Measurements from ENCODE around the gene EXT2.

DNA sequence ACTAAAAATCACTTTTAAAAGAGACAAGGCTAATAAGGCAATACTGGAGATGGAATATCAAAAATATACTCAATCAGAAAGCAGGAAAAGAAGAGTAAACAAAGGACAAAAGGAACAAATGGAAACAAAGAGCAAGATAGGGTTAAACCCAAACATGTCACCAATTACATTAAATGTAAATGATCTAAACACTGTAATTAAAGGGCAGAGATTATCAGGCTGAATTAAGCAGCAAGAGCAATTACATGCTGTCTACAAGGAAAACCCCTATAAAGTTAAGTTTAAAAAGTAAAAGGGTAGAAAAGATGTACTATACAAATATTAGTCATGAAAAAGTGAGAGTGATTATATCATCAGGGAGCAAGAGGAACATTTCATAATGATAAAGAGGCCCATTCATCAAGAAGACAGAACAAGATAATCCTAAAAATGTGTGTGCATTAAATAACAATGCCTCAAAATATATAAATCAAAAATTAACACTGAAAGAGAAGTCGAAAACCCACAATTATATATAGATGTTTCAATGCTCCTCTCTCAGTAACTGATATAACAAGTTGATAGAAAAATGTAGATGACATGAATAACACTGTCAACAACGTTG lies 157.6 kb downstream of the EXT2 start:
- TF ChIP-seq GATA2 (IDR thresholded peaks at IDR 0.05; ENCODE audit: low read depth, low read length), result no peak
- no peak for TF ChIP-seq GATA3 (IDR thresholded peaks at IDR 0.05; ENCODE audit: low read depth, low read length)
